SIG-M5 treated with dmso at 0.1 percent for 504 hours (cell line): Measurements from ENCODE around the gene WASHC2A.
"Not testable (repeated sequence)": the region's sequence is repeated elsewhere in the genome, so short reads cannot be mapped to it uniquely, and the experiment has no call there.

Source experiments
- DNase-seq: peaks from one replicate; lab custom pipeline; 2025; ENCODE audit not compliant: unreplicated experiment; lab: John Stamatoyannopoulos, UW

Gene WASHC2A

GRCh38 chr10:50059946-50060345 is 7.8 kb upstream of the WASHC2A start:
- not testable (repeated sequence) for DNase-seq

GRCh38 chr10:50061548-50061947 is 6.2 kb upstream of the WASHC2A start:
- not testable (repeated sequence) for DNase-seq

- no peak for DNase-seq
Observed at GRCh38 chr10:50063100-50063499, 4.7 kb upstream of the WASHC2A start.

- not testable (repeated sequence) for DNase-seq
Observed at GRCh38 chr10:50068352-50068659, 552 bp downstream of the WASHC2A start.

- DNase-seq: not testable (repeated sequence)
Observed at GRCh38 chr10:50075139-50075538, 7.4 kb downstream of the WASHC2A start.

- not testable (repeated sequence) for DNase-seq
Observed at GRCh38 chr10:50075544-50075943, 7.8 kb downstream of the WASHC2A start.

GRCh38 chr10:50091304-50091703 is 23.6 kb downstream of the WASHC2A start:
- DNase-seq: not testable (repeated sequence)

- DNase-seq: not testable (repeated sequence)
Observed at GRCh38 chr10:50092928-50093327, 25.2 kb downstream of the WASHC2A start.

- not testable (repeated sequence) for DNase-seq
Observed at GRCh38 chr10:50094630-50095029, 26.9 kb downstream of the WASHC2A start.

- not testable (repeated sequence) for DNase-seq
Observed at GRCh38 chr10:50095402-50095801, 27.6 kb downstream of the WASHC2A start.

- DNase-seq: not testable (repeated sequence)
Observed at GRCh38 chr10:50096722-50097121, 29.0 kb downstream of the WASHC2A start.

- not testable (repeated sequence) for DNase-seq
Observed at GRCh38 chr10:50098645-50099044, 30.9 kb downstream of the WASHC2A start.

- DNase-seq: not testable (repeated sequence)
Observed at GRCh38 chr10:50101139-50101582, 33.4 kb downstream of the WASHC2A start.

GRCh38 chr10:50101747-50102146 is 34.0 kb downstream of the WASHC2A start:
- not testable (repeated sequence) for DNase-seq

- not testable (repeated sequence) for DNase-seq
Observed at GRCh38 chr10:50102267-50102666, 34.5 kb downstream of the WASHC2A start.

- not testable (repeated sequence) for DNase-seq
Observed at GRCh38 chr10:50108999-50109698, 41.4 kb downstream of the WASHC2A start.

GRCh38 chr10:50112419-50113112 is 44.8 kb downstream of the WASHC2A start:
- DNase-seq: not testable (repeated sequence)

- not testable (repeated sequence) for DNase-seq
Observed at GRCh38 chr10:50126765-50127164, 59.0 kb downstream of the WASHC2A start.

GRCh38 chr10:50127770-50128292 is 60.1 kb downstream of the WASHC2A start:
- DNase-seq: not testable (repeated sequence)

GRCh38 chr10:50131245-50131965 is 63.7 kb downstream of the WASHC2A start:
- not testable (repeated sequence) for DNase-seq

GRCh38 chr10:50132322-50132721 is 64.6 kb downstream of the WASHC2A start:
- DNase-seq: not testable (repeated sequence)
